ENCODE measurements around the gene EPHA5.

Gene EPHA5

GRCh38 chr4:65670331-65671031 is at the start of gene EPHA5:
Gene EPHA5, minus strand, starts transcription at chr4:65670489. Its CDS starts 747 bp downstream, at chr4:65669742.
- H3K27me3 Mint-ChIP-seq: peaks cover 59% of the 10 kb centered on the region
- no peak for DNase-seq

GRCh38 chr4:65719635-65720034 is 49.3 kb upstream of the EPHA5 start:
- Mint-ChIP-seq H3K9me3 (peaks cover 12% of the 10 kb centered on the region), H3K4me1 (ENCODE audit: low read depth) (no peaks in the 10 kb centered on the region), H3K4me3 (no peak overlapping the region), H3K27ac (no peak overlapping the region), H3K36me3 (ENCODE audit: low read depth) (no peaks in the 10 kb centered on the region), H3K27me3 (no peaks in the 10 kb centered on the region)
- no peak for DNase-seq

More at GRCh38 chr4:65670331-65671031, at the start of gene EPHA5:
- peaks cover 8% of the 10 kb centered on the region for H3K9me3 Mint-ChIP-seq
- peaks cover 4% of the 10 kb centered on the region for H3K4me1 Mint-ChIP-seq (ENCODE audit: low read depth)
- H3K36me3 Mint-ChIP-seq (ENCODE audit: low read depth): no peaks in the 10 kb centered on the region
- no peak within 1 kb of the TSS for H3K27ac Mint-ChIP-seq
- no peak within 1 kb of the TSS for H3K4me3 Mint-ChIP-seq

GRCh38 chr4:65698631-65699030 is 28.3 kb upstream of the EPHA5 start:
- no peaks in the 10 kb centered on the region for H3K4me1 Mint-ChIP-seq (ENCODE audit: low read depth)
- no peak overlapping the region for H3K27ac Mint-ChIP-seq
- no peak for DNase-seq
- no peaks in the 10 kb centered on the region for H3K36me3 Mint-ChIP-seq (ENCODE audit: low read depth)
- peaks cover 8% of the 10 kb centered on the region for H3K9me3 Mint-ChIP-seq
- no peaks in the 10 kb centered on the region for H3K27me3 Mint-ChIP-seq
- no peak overlapping the region for H3K4me3 Mint-ChIP-seq

GRCh38 chr4:65696436-65696835 is 26.1 kb upstream of the EPHA5 start:
- no peaks in the 10 kb centered on the region for H3K36me3 Mint-ChIP-seq (ENCODE audit: low read depth)
- H3K27me3 Mint-ChIP-seq: no peaks in the 10 kb centered on the region
- peaks cover 4% of the 10 kb centered on the region for H3K9me3 Mint-ChIP-seq
- no peaks in the 10 kb centered on the region for H3K4me1 Mint-ChIP-seq (ENCODE audit: low read depth)
- no peak overlapping the region for H3K27ac Mint-ChIP-seq
- H3K4me3 Mint-ChIP-seq: no peak overlapping the region
- no peak for DNase-seq

- no peak for DNase-seq
- Mint-ChIP-seq H3K9me3 (peaks cover 8% of the 10 kb centered on the region), H3K27me3 (peaks cover 54% of the 10 kb centered on the region), H3K27ac (no peak overlapping the region), H3K36me3 (ENCODE audit: low read depth) (no peaks in the 10 kb centered on the region), H3K4me3 (no peak overlapping the region), H3K4me1 (ENCODE audit: low read depth) (peaks cover 4% of the 10 kb centered on the region)
Observed at GRCh38 chr4:65671372-65671771, 1.1 kb upstream of the EPHA5 start.

GRCh38 chr4:65670020-65670330 is 314 bp downstream of the EPHA5 start:
- Mint-ChIP-seq H3K4me3 (no peak overlapping the region), H3K9me3 (peaks cover 8% of the 10 kb centered on the region)
- DNase-seq: no peak

GRCh38 chr4:65669111-65670019 is 924 bp downstream of the EPHA5 start:
- no peak overlapping the region for H3K4me3 Mint-ChIP-seq
- peaks cover 8% of the 10 kb centered on the region for H3K9me3 Mint-ChIP-seq
- no peak for DNase-seq
- H3K27ac Mint-ChIP-seq: no peak overlapping the region
- no peaks in the 10 kb centered on the region for H3K36me3 Mint-ChIP-seq (ENCODE audit: low read depth)
- H3K4me1 Mint-ChIP-seq (ENCODE audit: low read depth): peaks cover 4% of the 10 kb centered on the region
- peaks cover 59% of the 10 kb centered on the region for H3K27me3 Mint-ChIP-seq

More at GRCh38 chr4:65670020-65670330, 314 bp downstream of the EPHA5 start:
- H3K36me3 Mint-ChIP-seq (ENCODE audit: low read depth): no peaks in the 10 kb centered on the region
- peaks cover 4% of the 10 kb centered on the region for H3K4me1 Mint-ChIP-seq (ENCODE audit: low read depth)
- H3K27ac Mint-ChIP-seq: no peak overlapping the region
- peaks cover 59% of the 10 kb centered on the region for H3K27me3 Mint-ChIP-seq

- no peak for DNase-seq
- Mint-ChIP-seq H3K9me3 (peaks cover 8% of the 10 kb centered on the region), H3K4me3 (no peak overlapping the region), H3K27me3 (peaks cover 59% of the 10 kb centered on the region), H3K4me1 (ENCODE audit: low read depth) (peaks cover 4% of the 10 kb centered on the region), H3K36me3 (ENCODE audit: low read depth) (no peaks in the 10 kb centered on the region), H3K27ac (no peak overlapping the region)
Observed at GRCh38 chr4:65668201-65669089, 1.8 kb downstream of the EPHA5 start.

- Mint-ChIP-seq H3K9me3 (peaks cover 8% of the 10 kb centered on the region), H3K4me3 (no peak overlapping the region), H3K4me1 (ENCODE audit: low read depth) (peaks cover 4% of the 10 kb centered on the region), H3K36me3 (ENCODE audit: low read depth) (no peaks in the 10 kb centered on the region), H3K27ac (no peak overlapping the region), H3K27me3 (peaks cover 58% of the 10 kb centered on the region)
- no peak for DNase-seq
Observed at GRCh38 chr4:65667506-65668041, 2.7 kb downstream of the EPHA5 start.

- Mint-ChIP-seq H3K27me3 (peaks cover 44% of the 10 kb centered on the region), H3K4me1 (ENCODE audit: low read depth) (peaks cover 4% of the 10 kb centered on the region), H3K4me3 (no peak overlapping the region), H3K27ac (no peak overlapping the region), H3K9me3 (peaks cover 6% of the 10 kb centered on the region), H3K36me3 (ENCODE audit: low read depth) (no peaks in the 10 kb centered on the region)
- no peak for DNase-seq
Observed at GRCh38 chr4:65665771-65666523, 4.3 kb downstream of the EPHA5 start.

- H3K36me3 Mint-ChIP-seq (ENCODE audit: low read depth): no peaks in the 10 kb centered on the region
- no peak overlapping the region for H3K27ac Mint-ChIP-seq
Observed at GRCh38 chr4:65661471-65661870, 8.8 kb downstream of the EPHA5 start.

GRCh38 chr4:65658117-65658516 is 12.2 kb downstream of the EPHA5 start:
- Mint-ChIP-seq H3K36me3 (ENCODE audit: low read depth) (no peaks in the 10 kb centered on the region), H3K27ac (no peak overlapping the region), H3K4me1 (ENCODE audit: low read depth) (no peaks in the 10 kb centered on the region)

More at GRCh38 chr4:65661471-65661870, 8.8 kb downstream of the EPHA5 start:
- Mint-ChIP-seq H3K27me3 (peaks cover 5% of the 10 kb centered on the region), H3K4me3 (no peak overlapping the region), H3K9me3 (peaks cover 7% of the 10 kb centered on the region), H3K4me1 (ENCODE audit: low read depth) (no peaks in the 10 kb centered on the region)
- DNase-seq: no peak

GRCh38 chr4:65656008-65656407 is 14.3 kb downstream of the EPHA5 start:
- peaks cover 7% of the 10 kb centered on the region for H3K9me3 Mint-ChIP-seq
- no peaks in the 10 kb centered on the region for H3K4me1 Mint-ChIP-seq (ENCODE audit: low read depth)
- H3K27ac Mint-ChIP-seq: no peak overlapping the region
- no peaks in the 10 kb centered on the region for H3K36me3 Mint-ChIP-seq (ENCODE audit: low read depth)
- DNase-seq: no peak
- no peaks in the 10 kb centered on the region for H3K27me3 Mint-ChIP-seq
- no peak overlapping the region for H3K4me3 Mint-ChIP-seq

More at GRCh38 chr4:65658117-65658516, 12.2 kb downstream of the EPHA5 start:
- no peak overlapping the region for H3K4me3 Mint-ChIP-seq
- peaks cover 7% of the 10 kb centered on the region for H3K9me3 Mint-ChIP-seq
- no peak for DNase-seq
- no peaks in the 10 kb centered on the region for H3K27me3 Mint-ChIP-seq
